Middle frontal gyrus (tissue), 1 donor: ENCODE results near the gene SBK2.
"Not testable (repeated sequence)": the region's sequence is repeated elsewhere in the genome, so short reads cannot be mapped to it uniquely, and the experiment has no call there.

Experiments
- DNase-seq: peaks from one replicate; pipeline ENCODE4 v3.0.0-alpha.2; 2015; ENCODE audit warnings: low spot score; ENCODE audit errors: extremely low spot score

Gene SBK2, protein sequence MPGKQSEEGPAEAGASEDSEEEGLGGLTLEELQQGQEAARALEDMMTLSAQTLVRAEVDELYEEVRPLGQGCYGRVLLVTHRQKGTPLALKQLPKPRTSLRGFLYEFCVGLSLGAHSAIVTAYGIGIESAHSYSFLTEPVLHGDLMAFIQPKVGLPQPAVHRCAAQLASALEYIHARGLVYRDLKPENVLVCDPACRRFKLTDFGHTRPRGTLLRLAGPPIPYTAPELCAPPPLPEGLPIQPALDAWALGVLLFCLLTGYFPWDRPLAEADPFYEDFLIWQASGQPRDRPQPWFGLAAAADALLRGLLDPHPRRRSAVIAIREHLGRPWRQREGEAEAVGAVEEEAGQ

GRCh38 chr19:55536951-55537740 lies at the start of gene SBK2:
Gene SBK2 (minus strand): TSS chr19:55537133. CDS start chr19:55536294, 839 bp downstream.
- DNase-seq: no peak

- DNase-seq: peak; percentile 27
Measured at GRCh38 chr19:55585658-55586339, 48.9 kb upstream of the SBK2 start.

DNA sequence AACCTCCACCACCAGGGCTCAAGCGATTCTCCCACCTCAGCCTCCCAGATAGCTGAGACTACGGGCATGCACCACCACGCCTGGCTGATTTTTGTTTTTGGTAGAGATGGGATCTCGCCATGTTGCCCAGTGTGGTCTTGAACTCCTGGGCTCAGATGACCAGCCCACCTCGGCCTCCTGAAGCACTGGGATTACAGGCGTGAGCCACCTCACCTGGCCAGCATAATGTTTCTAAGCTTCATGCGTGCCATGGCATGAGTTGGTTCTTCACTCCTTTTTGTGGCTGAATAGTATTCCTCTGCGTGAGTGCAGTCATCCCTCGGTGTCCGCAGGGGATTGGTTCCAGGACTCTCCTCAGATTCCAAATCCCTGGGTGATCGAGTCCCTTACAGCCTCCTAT lies 47.9 kb upstream of the SBK2 start:
- DNase-seq: no peak

DNA sequence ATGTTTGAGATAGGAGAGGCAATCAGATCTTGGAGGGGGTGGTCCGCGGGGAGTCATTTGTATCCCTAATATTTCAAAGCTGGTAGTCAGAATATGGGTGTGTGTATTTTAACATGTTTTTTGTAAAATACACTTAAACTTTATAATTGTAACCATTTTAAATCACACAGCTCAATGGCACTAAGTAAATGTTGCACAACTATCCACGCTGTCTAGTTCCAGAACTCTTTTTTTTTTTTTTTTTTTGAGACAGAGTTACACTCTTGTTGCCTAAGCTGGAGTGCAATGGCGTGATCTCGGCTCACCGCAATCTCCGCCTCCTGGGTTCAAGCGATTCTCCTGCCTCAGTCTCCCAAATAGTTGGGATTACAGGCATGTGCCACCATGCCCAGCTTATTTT lies 47.0 kb upstream of the SBK2 start:
- not testable (repeated sequence) for DNase-seq

- not testable (repeated sequence) for DNase-seq
Measured at GRCh38 chr19:55582284-55582683, 45.4 kb upstream of the SBK2 start.

GRCh38 chr19:55581823-55582223 lies 44.9 kb upstream of the SBK2 start:
- DNase-seq: no peak

DNA sequence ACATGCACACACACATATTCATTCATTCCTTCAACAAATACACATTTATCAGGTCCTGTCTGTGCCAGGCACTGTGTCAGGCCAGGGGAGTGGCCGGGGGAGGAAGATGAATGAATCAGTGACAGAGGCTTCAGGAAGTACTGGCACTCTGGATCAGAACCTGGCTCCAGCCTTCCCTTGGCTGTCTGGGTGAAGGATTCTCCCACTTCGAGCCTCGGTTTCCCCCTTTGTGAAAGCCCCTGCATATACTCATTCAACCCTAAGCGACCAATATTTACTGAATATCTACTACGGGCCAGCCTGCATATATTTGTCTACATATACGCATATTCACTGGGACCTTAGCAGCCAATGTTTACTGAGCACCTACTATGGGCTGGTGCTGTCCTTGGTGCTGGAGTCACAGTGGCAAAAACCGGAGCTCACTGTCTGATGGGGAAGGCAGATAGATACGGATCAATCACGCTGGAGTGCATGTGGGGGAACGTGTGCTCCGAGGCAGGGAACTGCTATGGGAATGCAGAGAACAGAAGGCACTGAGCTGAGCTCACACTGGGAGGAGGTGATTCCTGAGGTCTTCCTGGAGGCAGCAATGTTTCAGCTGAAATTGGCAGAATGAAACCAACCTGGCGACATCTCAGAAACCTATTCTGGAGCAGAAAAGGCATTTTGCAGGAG lies 44.4 kb upstream of the SBK2 start:
- no peak for DNase-seq

GRCh38 chr19:55580628-55581144 lies 43.8 kb upstream of the SBK2 start, which contains the start of gene ZNF579:
Gene ZNF579 (minus strand): TSS chr19:55580848. CDS start chr19:55579639, 1,209 bp downstream.
- DNase-seq: peak; percentile 63

GRCh38 chr19:55579766-55580621 lies 43.1 kb upstream of the SBK2 start:
- no peak for DNase-seq

- DNase-seq: no peak
Measured at GRCh38 chr19:55578761-55579747, 42.1 kb upstream of the SBK2 start.

GRCh38 chr19:55578031-55578760 lies 41.3 kb upstream of the SBK2 start:
- no peak for DNase-seq

- no peak for DNase-seq
Measured at GRCh38 chr19:55576746-55577145, 39.8 kb upstream of the SBK2 start.

DNA sequence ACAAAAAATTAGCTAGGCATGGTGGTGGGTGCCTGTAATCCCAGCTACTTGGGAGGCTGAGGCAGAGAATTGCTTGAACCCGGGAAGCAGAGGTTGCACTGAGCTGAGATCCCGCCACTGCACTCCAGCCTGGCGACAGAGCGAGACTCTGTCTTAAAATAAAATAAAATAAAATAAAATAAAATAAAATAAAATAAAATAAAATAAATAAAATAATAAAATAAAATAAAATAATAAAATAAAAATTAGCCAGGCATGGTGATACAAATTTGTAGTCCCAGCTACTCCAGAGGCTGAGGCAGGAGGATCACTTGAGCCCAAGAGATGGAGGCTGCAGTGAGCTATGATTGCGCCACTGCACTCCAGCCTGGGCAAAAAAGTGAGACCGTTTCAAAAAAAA lies 37.0 kb upstream of the SBK2 start:
- DNase-seq: not testable (repeated sequence)

DNA sequence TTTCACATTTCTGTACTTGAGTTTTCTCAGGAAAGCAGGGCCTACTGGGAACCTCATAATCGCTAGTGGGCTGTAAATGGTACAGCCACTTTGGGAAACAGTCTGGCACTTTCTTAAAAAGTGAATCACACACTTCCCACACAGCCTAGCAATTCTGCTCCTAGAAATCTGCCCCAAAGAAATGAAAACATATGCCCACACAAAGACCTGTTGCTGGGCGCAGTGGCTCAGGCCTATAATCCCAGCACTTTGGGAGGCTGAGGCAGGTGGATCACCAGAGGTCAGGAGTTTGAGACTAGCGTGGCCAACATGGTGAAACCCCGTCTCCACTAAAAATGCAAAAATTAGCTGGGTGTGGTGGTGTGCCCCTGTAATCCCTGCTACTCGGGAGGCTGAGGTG lies 32.5 kb upstream of the SBK2 start:
- not testable (repeated sequence) for DNase-seq

GRCh38 chr19:55567708-55568328 lies 30.9 kb upstream of the SBK2 start:
- no peak for DNase-seq

- no peak for DNase-seq
Measured at GRCh38 chr19:55566823-55567222, 29.9 kb upstream of the SBK2 start.

DNA sequence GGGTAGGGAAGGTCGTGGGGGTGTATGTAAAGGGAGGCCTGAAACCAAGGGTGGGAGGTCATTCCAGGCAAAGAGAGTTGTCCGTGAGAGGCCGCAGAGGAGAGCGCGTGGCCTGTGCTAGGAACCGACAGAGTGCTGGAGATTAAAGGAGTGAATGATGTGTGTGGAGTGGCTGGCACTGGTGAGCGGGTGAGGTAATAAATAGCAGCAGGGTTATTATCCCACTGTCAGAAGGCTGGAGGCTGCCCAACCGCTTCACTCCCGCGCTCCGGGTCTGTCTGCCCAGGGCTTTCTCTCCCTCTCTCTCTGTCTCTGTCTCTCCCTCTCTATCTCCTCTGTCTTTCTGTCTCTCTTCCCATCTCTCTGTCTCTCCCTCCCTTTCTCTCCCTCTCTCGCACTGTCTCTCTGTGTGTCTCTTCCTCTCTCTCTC lies 26.3 kb upstream of the SBK2 start:
- no peak for DNase-seq

DNA sequence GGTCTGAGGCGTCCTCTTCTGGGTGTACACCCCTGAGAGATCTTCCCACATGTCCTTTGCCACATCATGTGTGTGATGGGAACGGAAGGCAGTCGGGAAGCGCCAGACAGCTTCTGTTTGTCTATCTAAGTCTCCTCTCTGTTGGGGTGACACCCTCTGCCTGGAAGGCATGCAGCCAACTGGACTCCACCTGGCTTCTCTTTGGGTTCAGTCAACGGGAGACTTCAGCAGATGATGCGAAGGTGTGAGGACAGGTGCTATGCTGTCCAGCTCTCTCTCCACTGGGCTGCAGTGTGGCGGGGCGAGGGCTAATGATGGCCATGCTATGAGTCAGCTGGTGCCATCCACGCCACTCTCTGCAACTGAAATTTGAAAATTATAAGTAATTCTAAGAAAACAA lies 22.8 kb upstream of the SBK2 start:
- no peak for DNase-seq
